K562 (cell line): Measurements from ENCODE around the gene ASCC2. TPM values are rescaled to one million over a fixed set of nuclear protein-coding genes. Genes with fewer than 3 reads are reported as not detected.

Experiments used
- ARID4B ChIP-seq: sonication (generic); formaldehyde crosslinking; IDR thresholded peaks from 2 replicates; pipeline ENCODE4 v1.8.0; 2022; ENCODE audit warnings: mild to moderate bottlenecking, missing genetic modification reagents
- BACH1 ChIP-seq: fragments of 200-800 bp; sonication (Bioruptor generic); IDR thresholded peaks from 2 replicates; pipeline ENCODE4 v1.6.1; 2016; ENCODE audit warnings: missing genetic modification characterization, missing compliant biosample characterization
- CCNT2 ChIP-seq: IDR thresholded peaks from 2 replicates; pipeline ENCODE4 v1.6.1; 2011; ENCODE audit warnings: borderline replicate concordance, low read depth, mild to moderate bottlenecking, moderate library complexity, mixed read lengths, low read length; ENCODE audit not compliant: insufficient read length; ENCODE audit errors: extremely low read depth
- DACH1 ChIP-seq: fragments of 450-650 bp; IDR thresholded peaks from 2 replicates; pipeline ENCODE4 v1.6.1; 2018; ENCODE audit not compliant: partially characterized antibody
- HOXB6 ChIP-seq: fragments of 250-450 bp; sonication (Bioruptor Pico); IDR thresholded peaks from 2 replicates; pipeline ENCODE4 v1.5.1; 2022; ENCODE audit warnings: mild to moderate bottlenecking, borderline replicate concordance
- KAT2B ChIP-seq: IDR thresholded peaks from one replicate; pipeline ENCODE4 v1.6.1; 2012; ENCODE audit warnings: low read depth, mild to moderate bottlenecking, control low read depth, inconsistent platforms, low read length, moderate library complexity
- KDM2B ChIP-seq: fragments of 250-450 bp; sonication (Bioruptor Pico); IDR thresholded peaks from 2 replicates; pipeline ENCODE4 v1.8.0; 2021; ENCODE audit warnings: mild to moderate bottlenecking, moderate library complexity
- LARP7 ChIP-seq: fragments of 450-650 bp; IDR thresholded peaks from 2 replicates; pipeline ENCODE4 v1.6.1; 2016
- NRF1 ChIP-seq, 2 experiments: fragments of 450-650 bp; IDR thresholded peaks in 1 of 2; conservative IDR thresholded peaks in 1 of 2; 2 replicates each; pipeline ENCODE4 v1.6.1; 2014; ENCODE audit warnings: mild to moderate bottlenecking in 2 of 2
- POLR2G ChIP-seq: fragments of 200-400 bp; formaldehyde crosslinking; IDR thresholded peaks from 2 replicates; pipeline ENCODE4 v1.6.1; 2017; ENCODE audit warnings: low read depth, mild to moderate bottlenecking, antibody characterized with exemption, low read length, moderate library complexity
- SMAD4 ChIP-seq: fragments of 250-450 bp; sonication (Bioruptor Pico); conservative IDR thresholded peaks from 2 replicates; pipeline ENCODE4 v1.8.0; 2021; ENCODE audit warnings: inconsistent platforms, mild to moderate bottlenecking, moderate library complexity
- SMARCB1 ChIP-seq: IDR thresholded peaks from 2 replicates; pipeline ENCODE4 v1.6.1; 2011; ENCODE audit warnings: improper control_type of control experiment, low read depth; ENCODE audit not compliant: insufficient read length
- U2AF1 ChIP-seq: fragments of 200-400 bp; formaldehyde crosslinking; optimal IDR thresholded peaks from 2 replicates; pipeline ENCODE3; 2017; ENCODE audit warnings: mild to moderate bottlenecking, low read depth, low read length, moderate library complexity
- ZKSCAN1 ChIP-seq: fragments of 150-350 bp; IDR thresholded peaks from 2 replicates; pipeline ENCODE4 v1.6.1; 2016; ENCODE audit warnings: low read depth, low read length
- ZNF408 ChIP-seq: fragments of 250-450 bp; sonication (Bioruptor Pico); IDR thresholded peaks from 2 replicates; pipeline ENCODE4 v1.4.0; 2020; ENCODE audit warnings: low read depth, mild to moderate bottlenecking, moderate library complexity
- ZNF766 ChIP-seq: fragments of 200-800 bp; sonication (Bioruptor generic); conservative IDR thresholded peaks from 2 replicates; pipeline ENCODE4 v1.6.1; 2016; ENCODE audit warnings: missing genetic modification characterization, missing compliant biosample characterization
- polyA plus RNA-seq, 8 experiments: library from polyadenylated mRNA; depleted of rRNA in 4 of 8; stranded (reverse) in 5 of 8; unstranded in 3 of 8; fragments of >200 nt; fragmentation: Nextera tagmentation in 2 of 8; fragmentation: Illumina TruSeq in 1 of 8; extraction: Ambion mirVana in 2 of 8; extraction: Trizol in 1 of 8; gene quantifications; 2 replicates each; pipeline versions ENCODE4 v1.2.1 to v1.2.3, GENCODE V29; 2011 to 2014; ENCODE audit warnings: inconsistent platforms in 1 of 8, missing spikeins in 1 of 8
- total RNA-seq, 7 experiments: library from RNA; depleted of rRNA in 6 of 7; stranded (reverse); fragments of >200 nt in 6 of 7; fragmentation: Illumina TruSeq in 2 of 7; extraction: Trizol in 2 of 7; gene quantifications; 2 replicates each; pipeline versions ENCODE4 v1.2.1 to v1.2.3, GENCODE V29; 2011 to 2021; ENCODE audit warnings: low replicate concordance in 1 of 7
- TF ChIP-seq, protein P1 (sequence below), 2 experiments: fragments of 450-650 bp; IDR thresholded peaks; 2 replicates each; pipeline ENCODE4 v1.6.1; 2018; ENCODE audit warnings: mild to moderate bottlenecking in 2 of 2, low read depth in 1 of 2; ENCODE audit not compliant: partially characterized antibody in 2 of 2
- TF ChIP-seq, protein P2 (sequence below): sonication (generic); formaldehyde crosslinking; IDR thresholded peaks from 2 replicates; pipeline ENCODE4 v1.5.0; 2020; ENCODE audit warnings: missing genetic modification reagents
- TF ChIP-seq, protein P3 (sequence below): fragments of 450-650 bp; IDR thresholded peaks from 2 replicates; pipeline ENCODE4 v1.6.1; 2016; ENCODE audit warnings: low read depth, mild to moderate bottlenecking, moderate library complexity

Gene ASCC2
- total and polyA plus RNA-seq, 9 of the 15 experiments (the other 6 are each of a cell fraction or from before 2014, with no cell fraction given), result 4.0 to 46.7 (median 26.8) TPM

- TF ChIP-seq KDM2B (no peak), CCNT2 (no peak), U2AF1 (no peak), ZNF408 (no peak), ARID4B (no peak), POLR2G (no peak; the same call in 1 of the 2 replicates), SMAD4 (CRISPR knock-in tag) (peak; percentile 92), BACH1 (peak; percentile 86), SMARCB1 (no peak), NRF1 (conservative IDR thresholded peaks at IDR 0.05 in 1 of 2, IDR thresholded peaks at IDR 0.05 in 1 of 2) (peak; percentile 80 to 83), DACH1 (peak; percentile 13), LARP7 (no peak), ZNF766 (CRISPR knock-in tag) (0 out of 2 replicates have a peak, but pooled peaks have one; percentile 44), ZKSCAN1 (no peak), HOXB6 (CRISPR knock-in tag) (no peak), KAT2B (no peak)
- TF ChIP-seq, protein P1, sequence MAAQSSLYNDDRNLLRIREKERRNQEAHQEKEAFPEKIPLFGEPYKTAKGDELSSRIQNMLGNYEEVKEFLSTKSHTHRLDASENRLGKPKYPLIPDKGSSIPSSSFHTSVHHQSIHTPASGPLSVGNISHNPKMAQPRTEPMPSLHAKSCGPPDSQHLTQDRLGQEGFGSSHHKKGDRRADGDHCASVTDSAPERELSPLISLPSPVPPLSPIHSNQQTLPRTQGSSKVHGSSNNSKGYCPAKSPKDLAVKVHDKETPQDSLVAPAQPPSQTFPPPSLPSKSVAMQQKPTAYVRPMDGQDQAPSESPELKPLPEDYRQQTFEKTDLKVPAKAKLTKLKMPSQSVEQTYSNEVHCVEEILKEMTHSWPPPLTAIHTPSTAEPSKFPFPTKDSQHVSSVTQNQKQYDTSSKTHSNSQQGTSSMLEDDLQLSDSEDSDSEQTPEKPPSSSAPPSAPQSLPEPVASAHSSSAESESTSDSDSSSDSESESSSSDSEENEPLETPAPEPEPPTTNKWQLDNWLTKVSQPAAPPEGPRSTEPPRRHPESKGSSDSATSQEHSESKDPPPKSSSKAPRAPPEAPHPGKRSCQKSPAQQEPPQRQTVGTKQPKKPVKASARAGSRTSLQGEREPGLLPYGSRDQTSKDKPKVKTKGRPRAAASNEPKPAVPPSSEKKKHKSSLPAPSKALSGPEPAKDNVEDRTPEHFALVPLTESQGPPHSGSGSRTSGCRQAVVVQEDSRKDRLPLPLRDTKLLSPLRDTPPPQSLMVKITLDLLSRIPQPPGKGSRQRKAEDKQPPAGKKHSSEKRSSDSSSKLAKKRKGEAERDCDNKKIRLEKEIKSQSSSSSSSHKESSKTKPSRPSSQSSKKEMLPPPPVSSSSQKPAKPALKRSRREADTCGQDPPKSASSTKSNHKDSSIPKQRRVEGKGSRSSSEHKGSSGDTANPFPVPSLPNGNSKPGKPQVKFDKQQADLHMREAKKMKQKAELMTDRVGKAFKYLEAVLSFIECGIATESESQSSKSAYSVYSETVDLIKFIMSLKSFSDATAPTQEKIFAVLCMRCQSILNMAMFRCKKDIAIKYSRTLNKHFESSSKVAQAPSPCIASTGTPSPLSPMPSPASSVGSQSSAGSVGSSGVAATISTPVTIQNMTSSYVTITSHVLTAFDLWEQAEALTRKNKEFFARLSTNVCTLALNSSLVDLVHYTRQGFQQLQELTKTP (IDR thresholded peaks at IDR 0.05; ENCODE audit: low read depth in 1 of 2, partially characterized antibody in 2 of 2), result no peak
- TF ChIP-seq, protein P2, sequence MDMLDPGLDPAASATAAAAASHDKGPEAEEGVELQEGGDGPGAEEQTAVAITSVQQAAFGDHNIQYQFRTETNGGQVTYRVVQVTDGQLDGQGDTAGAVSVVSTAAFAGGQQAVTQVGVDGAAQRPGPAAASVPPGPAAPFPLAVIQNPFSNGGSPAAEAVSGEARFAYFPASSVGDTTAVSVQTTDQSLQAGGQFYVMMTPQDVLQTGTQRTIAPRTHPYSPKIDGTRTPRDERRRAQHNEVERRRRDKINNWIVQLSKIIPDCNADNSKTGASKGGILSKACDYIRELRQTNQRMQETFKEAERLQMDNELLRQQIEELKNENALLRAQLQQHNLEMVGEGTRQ, result no peak
- TF ChIP-seq, protein P3, sequence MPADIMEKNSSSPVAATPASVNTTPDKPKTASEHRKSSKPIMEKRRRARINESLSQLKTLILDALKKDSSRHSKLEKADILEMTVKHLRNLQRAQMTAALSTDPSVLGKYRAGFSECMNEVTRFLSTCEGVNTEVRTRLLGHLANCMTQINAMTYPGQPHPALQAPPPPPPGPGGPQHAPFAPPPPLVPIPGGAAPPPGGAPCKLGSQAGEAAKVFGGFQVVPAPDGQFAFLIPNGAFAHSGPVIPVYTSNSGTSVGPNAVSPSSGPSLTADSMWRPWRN, result no peak
Observed at GRCh38 chr22:29799217-29799680, 38.8 kb downstream of the ASCC2 start (continued).
